H1 (cell line): ENCODE results near the gene CNGB1. TPM values are rescaled to one million over a fixed set of nuclear protein-coding genes. Genes with fewer than 3 reads are reported as not detected.

ENCODE experiments used
- CTCF ChIA-PET: fragments of 300-600 bp; sonication (Branson Sonifier 250); formaldehyde crosslinking; loops from one replicate; lab custom pipeline; 2021; ENCODE audit not compliant: partially characterized antibody; lab: Charles Lee
- POLR2A ChIA-PET: fragments of 300-600 bp; sonication (Branson Sonifier 250); formaldehyde crosslinking; loops from one replicate; lab custom pipeline; 2021; ENCODE audit warnings: inconsistent platforms; ENCODE audit not compliant: partially characterized antibody; lab: Charles Lee
- DNase-seq, 2 experiments: peaks; one replicate each; pipeline versions ENCODE4 v3.0.0 to v3.0.0-alpha.2; 2010 to 2022; ENCODE audit warnings: low spot score in 2 of 2, low read depth in 1 of 2, mixed read lengths in 1 of 2
- FAIRE-seq: peaks from 2 replicates; lab custom pipeline; 2011; peaks lifted over from hg19 to GRCh38; lab: Jason Lieb, UNC
- H2AFZ ChIP-seq: 2 replicates; pipeline ENCODE4 v1.8.1; 2012; ENCODE audit warnings: low read length, inconsistent platforms
- H2AK5ac ChIP-seq: 2 replicates; pipeline ENCODE4 v1.6.1; 2013; ENCODE audit warnings: low read depth, low read length
- H2BK120ac ChIP-seq: replicated peaks from 2 replicates; pipeline ENCODE3; 2013; ENCODE audit warnings: low read depth, low read length, inconsistent platforms
- H2BK12ac ChIP-seq: 2 replicates; pipeline ENCODE4 v1.6.1; 2013; ENCODE audit warnings: low read depth, low read length
- H2BK15ac ChIP-seq: 2 replicates; pipeline ENCODE4 v1.6.1; 2013; ENCODE audit warnings: low read length
- H2BK20ac ChIP-seq: 2 replicates; pipeline ENCODE4 v1.6.1; 2013; ENCODE audit warnings: low read length
- H2BK5ac ChIP-seq: 2 replicates; pipeline ENCODE4 v1.6.1; 2013; ENCODE audit warnings: low read depth, low read length
- H3K14ac ChIP-seq: 2 replicates; pipeline ENCODE4 v1.6.1; 2013; ENCODE audit warnings: inconsistent platforms; ENCODE audit not compliant: insufficient read length
- H3K18ac ChIP-seq: 2 replicates; pipeline ENCODE4 v1.6.1; 2013; ENCODE audit warnings: low read length; ENCODE audit errors: extremely low read depth
- H3K23ac ChIP-seq: 2 replicates; pipeline ENCODE4 v1.6.1; 2013; ENCODE audit warnings: inconsistent platforms; ENCODE audit not compliant: insufficient read length
- H3K23me2 ChIP-seq: 2 replicates; pipeline ENCODE4 v1.6.1; 2013; ENCODE audit warnings: low read depth, low read length
- H3K27ac ChIP-seq: 2 replicates; pipeline ENCODE4 v1.6.1; 2011; ENCODE audit warnings: low read depth, low read length, inconsistent platforms
- H3K27me3 ChIP-seq, 4 experiments: replicated peaks in 1 of 4; 1 replicate in 1 of 4; 2 replicates in 3 of 4; pipeline versions ENCODE4 v1.6.1 to v1.8.1; 2011 to 2013; ENCODE audit warnings: low read length in 3 of 4, mild to moderate bottlenecking in 3 of 4, inconsistent platforms in 2 of 4, mixed read lengths in 2 of 4, moderate library complexity in 1 of 4; ENCODE audit not compliant: control insufficient read depth in 3 of 4, insufficient read depth in 3 of 4; ENCODE audit errors: extremely low read depth in 1 of 4
- H3K36me3 ChIP-seq, 4 experiments: 2 replicates each; pipeline versions ENCODE4 v1.6.1 to v1.8.1; 2011 to 2013; ENCODE audit warnings: mild to moderate bottlenecking in 4 of 4, low read length in 3 of 4, moderate library complexity in 2 of 4, control low read depth in 1 of 4, inconsistent platforms in 1 of 4; ENCODE audit not compliant: insufficient read depth in 4 of 4, control insufficient read depth in 2 of 4
- H3K4ac ChIP-seq: replicated peaks from 2 replicates; pipeline ENCODE3; 2013; ENCODE audit warnings: low read length, low read depth, mixed read lengths, inconsistent platforms; ENCODE audit not compliant: insufficient read length
- H3K4me1 ChIP-seq, 4 experiments: replicated peaks in 1 of 4; 1 replicate in 1 of 4; 2 replicates in 3 of 4; pipeline versions ENCODE4 v1.6.1 to v1.8.1; 2011 to 2013; ENCODE audit warnings: low read length in 3 of 4, inconsistent platforms in 2 of 4, mixed read lengths in 1 of 4; ENCODE audit not compliant: insufficient read depth in 4 of 4, control insufficient read depth in 3 of 4
- H3K4me2 ChIP-seq, 2 experiments: 2 replicates each; pipeline versions ENCODE4 v1.6.1 to v1.8.1; 2011 to 2013; ENCODE audit warnings: low read depth in 2 of 2, low read length in 2 of 2, control low read depth in 1 of 2, inconsistent platforms in 1 of 2, mild to moderate bottlenecking in 1 of 2; ENCODE audit not compliant: insufficient read depth in 1 of 2
- H3K4me3 ChIP-seq, 4 experiments: fragments of 200-600, 300-600 bp in 1 of 4; sonication (generic), shearing (Covaris generic), sonication (Bioruptor Twin) in 1 of 4; 2 replicates each; pipeline versions ENCODE4 v1.5.1 to v1.8.1; 2011 to 2016; ENCODE audit warnings: low read length in 4 of 4, low read depth in 3 of 4, control low read depth in 2 of 4, inconsistent platforms in 2 of 4, mild to moderate bottlenecking in 2 of 4, mixed read lengths in 1 of 4, moderate library complexity in 1 of 4; ENCODE audit not compliant: insufficient read depth in 2 of 4; ENCODE audit errors: extremely low read depth in 1 of 4
- H3K56ac ChIP-seq: replicated peaks from 2 replicates; pipeline ENCODE3; 2013; ENCODE audit warnings: low read depth, mild to moderate bottlenecking, mixed read lengths, low read length, inconsistent platforms; ENCODE audit not compliant: insufficient read length
- H3K79me1 ChIP-seq: 2 replicates; pipeline ENCODE4 v1.6.1; 2013; ENCODE audit warnings: low read depth, low read length, control low read depth
- H3K79me2 ChIP-seq, 2 experiments: 2 replicates each; pipeline versions ENCODE4 v1.6.1 to v1.8.1; 2012 to 2013; ENCODE audit warnings: low read length in 2 of 2, mild to moderate bottlenecking in 2 of 2, inconsistent platforms in 1 of 2; ENCODE audit not compliant: insufficient read depth in 2 of 2, control insufficient read depth in 1 of 2
- H3K9ac ChIP-seq, 4 experiments: replicated peaks in 1 of 4; 1 replicate in 1 of 4; 2 replicates in 3 of 4; pipeline versions ENCODE4 v1.6.1 to v1.8.1; 2011 to 2013; ENCODE audit warnings: low read depth in 3 of 4, low read length in 3 of 4, control low read depth in 2 of 4, mild to moderate bottlenecking in 2 of 4, moderate library complexity in 2 of 4, inconsistent platforms in 1 of 4; ENCODE audit errors: extremely low read depth in 1 of 4
- H3K9me3 ChIP-seq, 2 experiments: 2 replicates each; pipeline versions ENCODE4 v1.6.1 to v1.8.1; 2012 to 2013; ENCODE audit warnings: mild to moderate bottlenecking in 2 of 2, moderate library complexity in 2 of 2, control low read depth in 1 of 2, inconsistent platforms in 1 of 2, low read depth in 1 of 2, low read length in 1 of 2, mixed read lengths in 1 of 2; ENCODE audit not compliant: insufficient read depth in 2 of 2
- H4K20me1 ChIP-seq, 2 experiments: replicated peaks in 1 of 2; 2 replicates each; pipeline versions ENCODE3 to v1.8.1; 2011 to 2013; ENCODE audit warnings: inconsistent platforms in 2 of 2, low read length in 2 of 2, mild to moderate bottlenecking in 1 of 2; ENCODE audit not compliant: insufficient read depth in 2 of 2, control insufficient read depth in 1 of 2
- H4K5ac ChIP-seq: 2 replicates; pipeline ENCODE4 v1.6.1; 2013; ENCODE audit warnings: low read length, low read depth, mixed read lengths, inconsistent platforms; ENCODE audit not compliant: insufficient read length
- H4K8ac ChIP-seq: 2 replicates; pipeline ENCODE4 v1.8.0; 2013; ENCODE audit warnings: mild to moderate bottlenecking, moderate library complexity, low read length, inconsistent platforms; ENCODE audit not compliant: insufficient read depth; ENCODE audit errors: extremely low read depth
- H4K91ac ChIP-seq: replicated peaks from 2 replicates; pipeline ENCODE3; 2013; ENCODE audit warnings: low read length, mixed read lengths, inconsistent platforms; ENCODE audit not compliant: insufficient read length
- ASH2L ChIP-seq: fragments of 200-600, 300-600 bp; sonication (generic); IDR thresholded peaks from one replicate; pipeline ENCODE4 v1.7.1; 2017; ENCODE audit warnings: low read length
- ATF2 ChIP-seq: IDR thresholded peaks from 2 replicates; pipeline ENCODE4 v1.6.1; 2012; ENCODE audit warnings: low read length, inconsistent platforms
- CEBPB ChIP-seq: IDR thresholded peaks from 2 replicates; pipeline ENCODE4 v1.6.1; 2012; ENCODE audit warnings: low read depth, low read length
- E2F6 ChIP-seq: IDR thresholded peaks from 2 replicates; pipeline ENCODE4 v1.6.1; 2012; ENCODE audit warnings: inconsistent platforms
- KDM5A ChIP-seq: fragments of 200-600 bp; IDR thresholded peaks from 2 replicates; pipeline ENCODE4 v1.7.1; 2012; ENCODE audit warnings: mild to moderate bottlenecking, low read length, inconsistent platforms, mixed read lengths
- TAF7 ChIP-seq: optimal IDR thresholded peaks from 2 replicates; pipeline ENCODE3; 2011; ENCODE audit warnings: low read depth, mild to moderate bottlenecking, inconsistent platforms, low read length, moderate library complexity, borderline replicate concordance
- WGBS, 2 experiments: shearing (Covaris generic) in 1 of 2; methylation state at CpG; one replicate each; pipeline versions ENCODE4 v1.1.6 to v1.1.7; 2013 to 2015; ENCODE audit warnings: low lambda C conversion rate in 2 of 2, mixed read lengths in 2 of 2, inconsistent platforms in 1 of 2, low coverage in 1 of 2, missing lambda C conversion rate in 1 of 2; ENCODE audit not compliant: insufficient replicate concordance in 2 of 2, insufficient coverage in 1 of 2, insufficient read length in 1 of 2; ENCODE audit errors: extremely low coverage in 1 of 2, missing lambda C conversion rate in 1 of 2; 5-methylcytosine and 5-hydroxymethylcytosine counted together
- polyA plus RNA-seq, 7 experiments: library from polyadenylated mRNA; depleted of rRNA in 3 of 7; stranded (reverse) in 5 of 7; unstranded in 2 of 7; fragments of >200 nt in 5 of 7; fragments of 200-250 nt in 2 of 7; gene quantifications; 1 replicate in 5 of 7; 2 replicates in 1 of 7; 4 replicates in 1 of 7; pipeline versions ENCODE4 v1.2.1 to v1.2.3, GENCODE V29; 2011 to 2013; ENCODE audit warnings: missing spikeins in 2 of 7, mixed read lengths in 2 of 7
- total RNA-seq: library from RNA; stranded (reverse); fragmentation: NEBNext Ultra II Directional; extraction: Animal tissue kit (Norgen Biotek cat#: 25700); gene quantifications from 2 replicates; pipeline ENCODE4 v1.2.1, GENCODE V29; 2021

CNGB1 gene
- total and polyA plus RNA-seq, 2 of the 8 experiments (the other 6 are each of a cell fraction or from before 2014, with no cell fraction given) = not detected

GRCh38 chr16:57938936-57939871 lies 31.7 kb downstream of the CNGB1 start:
- H3K14ac ChIP-seq = no peak overlapping the region
- H2AK5ac ChIP-seq = no peak overlapping the region
- CTCF ChIA-PET = interaction anchor here (0.5 to 3.2 kb wide), 17 partner anchors 8 to 163 kb away, joined by 3 to 13 read pairs (median 4); no protein-coding TSS in a partner anchor
- H3K9ac ChIP-seq = no peak overlapping the region
- no peak overlapping the region for H2BK20ac ChIP-seq
- H3K36me3 ChIP-seq = no peaks in the 10 kb centered on the region
- no peaks in the 10 kb centered on the region for H4K20me1 ChIP-seq
- no peak overlapping the region for H3K18ac ChIP-seq
- H2BK120ac ChIP-seq = no peak overlapping the region
- no peak overlapping the region; the same call in 1 of the 2 replicates for H4K8ac ChIP-seq
- no peaks in the 10 kb centered on the region for H3K27me3 ChIP-seq
- no peak overlapping the region for H2AFZ ChIP-seq
- no peak overlapping the region for H3K23ac ChIP-seq
- H3K79me2 ChIP-seq = no peaks in the 10 kb centered on the region
- no peaks in the 10 kb centered on the region for H3K4me1 ChIP-seq
- H2BK5ac ChIP-seq = no peak overlapping the region
- POLR2A ChIA-PET = no interaction called here
- no peak overlapping the region for H3K4me2 ChIP-seq
- H2BK12ac ChIP-seq = no peak overlapping the region
- WGBS, 2 experiments = 85% methylated on average over 12 of the region's 13 CpGs; no CpG with 5 or more reads in 1 of the 2 experiments
- no peak overlapping the region for H2BK15ac ChIP-seq
- H3K27ac ChIP-seq = no peak overlapping the region
- H4K91ac ChIP-seq = no peak overlapping the region
- no peaks in the 10 kb centered on the region for H3K9me3 ChIP-seq
- no peaks in the 10 kb centered on the region for H3K79me1 ChIP-seq
- H3K23me2 ChIP-seq = no peaks in the 10 kb centered on the region
- DNase-seq = no peak
- FAIRE-seq = no peak
- no peak overlapping the region for H3K4me3 ChIP-seq
- H3K56ac ChIP-seq = no peak overlapping the region
- H3K4ac ChIP-seq = no peak overlapping the region
- H4K5ac ChIP-seq = no peak overlapping the region
- TF ChIP-seq ATF2 (no peak), CEBPB (peak; percentile 92), KDM5A (no peak), TAF7 (no peak), ASH2L (no peak), E2F6 (no peak)
